Natural killer cell (primary cell): ENCODE measurements around the gene LRRFIP2. TPM values are rescaled to one million over a fixed set of nuclear protein-coding genes. Genes with fewer than 3 reads are reported as not detected.

Experiments
- ATAC-seq, 3 donors: fragments of 150-1000 bp in 2 of 3; fragments of 200-7000 bp in 1 of 3; cut with Tn5 transposase; 1 replicate in 1 of 3; 2 replicates in 2 of 3; pipeline ENCODE4 v1.10.0; 2021; ENCODE audit warnings: mild to moderate bottlenecking in 2 of 3, moderate library complexity in 2 of 3
- DNase-seq, 2 donors: peaks; one replicate each; pipeline versions ENCODE4 v3.0.0 to v3.0.0-alpha.2; 2013 to 2021; ENCODE audit warnings: mixed read lengths in 1 of 2
- H3K27ac ChIP-seq: one replicate; pipeline ENCODE4 v1.5.1; 2013; ENCODE audit warnings: mild to moderate bottlenecking, low read length
- H3K27me3 ChIP-seq: one replicate; pipeline ENCODE4 v1.6.1; 2013; ENCODE audit warnings: low read length; ENCODE audit not compliant: control insufficient read depth, insufficient read depth
- H3K36me3 ChIP-seq: one replicate; pipeline ENCODE4 v1.6.1; 2013; ENCODE audit warnings: low read length; ENCODE audit not compliant: control insufficient read depth, insufficient read depth
- H3K4me1 ChIP-seq: one replicate; pipeline ENCODE4 v1.6.1; 2013; ENCODE audit warnings: low read length; ENCODE audit not compliant: control insufficient read depth, insufficient read depth
- H3K4me3 ChIP-seq: one replicate; pipeline ENCODE4 v1.5.1; 2013; ENCODE audit warnings: low read length
- H3K9me3 ChIP-seq: one replicate; pipeline ENCODE4 v1.6.1; 2013; ENCODE audit warnings: low read length; ENCODE audit not compliant: control insufficient read depth, insufficient read depth
- H3K27ac Mint-ChIP-seq, 2 donors: one replicate each; pipeline ENCODE4 v1.8.0; 2022; ENCODE audit warnings: mild to moderate bottlenecking in 2 of 2, mixed read lengths in 2 of 2, moderate library complexity in 1 of 2
- H3K27me3 Mint-ChIP-seq, 2 donors: one replicate each; pipeline ENCODE4 v1.8.0; 2022; ENCODE audit warnings: low read depth in 2 of 2, mixed read lengths in 2 of 2
- H3K36me3 Mint-ChIP-seq: one replicate; pipeline ENCODE4 v1.8.0; 2022; ENCODE audit warnings: mixed read lengths
- H3K4me1 Mint-ChIP-seq, 2 donors: one replicate each; pipeline ENCODE4 v1.8.0; 2022; ENCODE audit warnings: mixed read lengths in 2 of 2
- H3K4me3 Mint-ChIP-seq: one replicate; pipeline ENCODE4 v1.8.0; 2022; ENCODE audit warnings: mild to moderate bottlenecking, moderate library complexity, mixed read lengths
- H3K9me3 Mint-ChIP-seq, 2 donors: one replicate each; pipeline ENCODE4 v1.8.0; 2022; ENCODE audit warnings: mixed read lengths in 2 of 2
- WGBS: methylation state at CpG from one replicate; pipeline ENCODE4 v1.1.7; 2013; ENCODE audit warnings: missing lambda C conversion rate; ENCODE audit not compliant: insufficient coverage; 5-methylcytosine and 5-hydroxymethylcytosine counted together
- intact Hi-C: fragments of 100-400 bp; cut with micrococcal nuclease; formaldehyde crosslinking; loops from one replicate; pipeline ENCODE4 v1.14.2; 2022
- total RNA-seq, 4 donors: library from RNA; stranded (reverse); fragments of 120-200 nt in 1 of 4; gene quantifications; one replicate each; pipeline versions ENCODE4 v1.2.3 to v1.2.4, GENCODE V29; 2013 to 2022
- TF ChIP-seq, protein P1 (sequence below): fragments of 200-600 bp; IDR thresholded peaks from one replicate; pipeline ENCODE4 v1.8.0; 2022; ENCODE audit warnings: antibody characterized with exemption

The LRRFIP2 gene
- total RNA-seq, 3 donors from 2014 or later (not counting 1 experiment from before 2014, with no cell fraction given) = 49.0 to 86.1 (median 66.0) TPM

DNA sequence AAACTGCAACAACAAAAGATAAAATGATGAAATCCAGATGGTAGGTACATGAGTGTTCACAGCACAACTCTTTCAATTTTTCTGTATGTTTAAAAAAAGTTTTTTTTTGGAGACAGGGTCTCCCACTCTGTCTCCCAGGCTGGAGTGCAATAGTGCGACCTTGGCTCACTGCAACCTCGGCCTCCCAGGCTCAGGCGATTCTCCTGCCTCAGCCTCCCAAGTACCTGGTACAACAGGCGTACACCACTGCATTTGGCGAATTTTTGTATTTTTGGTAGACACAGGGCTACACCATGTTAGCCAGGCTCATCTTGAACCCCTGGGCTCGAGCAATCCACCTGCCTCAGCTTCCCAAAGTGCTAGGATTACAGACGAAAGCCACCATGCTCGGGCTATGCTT lies 18.6 kb downstream of the LRRFIP2 start:
- Mint-ChIP-seq H3K4me1 (peaks cover 13 to 18% of the 10 kb centered on the region in 2 donors), H3K27me3 (no peaks in the 10 kb centered on the region), H3K4me3 (no peak overlapping the region), H3K36me3 (no peaks in the 10 kb centered on the region), H3K27ac (no peak overlapping the region), H3K9me3 (no peaks in the 10 kb centered on the region)
- Histone ChIP-seq H3K36me3 (peaks cover 3% of the 10 kb centered on the region), H3K27ac (no peak overlapping the region), H3K4me3 (no peak overlapping the region), H3K27me3 (no peaks in the 10 kb centered on the region), H3K9me3 (no peaks in the 10 kb centered on the region), H3K4me1 (no peaks in the 10 kb centered on the region)
- no peak for DNase-seq
- TF ChIP-seq, protein P1, sequence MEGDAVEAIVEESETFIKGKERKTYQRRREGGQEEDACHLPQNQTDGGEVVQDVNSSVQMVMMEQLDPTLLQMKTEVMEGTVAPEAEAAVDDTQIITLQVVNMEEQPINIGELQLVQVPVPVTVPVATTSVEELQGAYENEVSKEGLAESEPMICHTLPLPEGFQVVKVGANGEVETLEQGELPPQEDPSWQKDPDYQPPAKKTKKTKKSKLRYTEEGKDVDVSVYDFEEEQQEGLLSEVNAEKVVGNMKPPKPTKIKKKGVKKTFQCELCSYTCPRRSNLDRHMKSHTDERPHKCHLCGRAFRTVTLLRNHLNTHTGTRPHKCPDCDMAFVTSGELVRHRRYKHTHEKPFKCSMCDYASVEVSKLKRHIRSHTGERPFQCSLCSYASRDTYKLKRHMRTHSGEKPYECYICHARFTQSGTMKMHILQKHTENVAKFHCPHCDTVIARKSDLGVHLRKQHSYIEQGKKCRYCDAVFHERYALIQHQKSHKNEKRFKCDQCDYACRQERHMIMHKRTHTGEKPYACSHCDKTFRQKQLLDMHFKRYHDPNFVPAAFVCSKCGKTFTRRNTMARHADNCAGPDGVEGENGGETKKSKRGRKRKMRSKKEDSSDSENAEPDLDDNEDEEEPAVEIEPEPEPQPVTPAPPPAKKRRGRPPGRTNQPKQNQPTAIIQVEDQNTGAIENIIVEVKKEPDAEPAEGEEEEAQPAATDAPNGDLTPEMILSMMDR = no peak
- 98% methylated on average over 8 of the region's 8 CpGs for WGBS
- intact Hi-C loops = no loop called here
- ATAC-seq = no peak

DNA sequence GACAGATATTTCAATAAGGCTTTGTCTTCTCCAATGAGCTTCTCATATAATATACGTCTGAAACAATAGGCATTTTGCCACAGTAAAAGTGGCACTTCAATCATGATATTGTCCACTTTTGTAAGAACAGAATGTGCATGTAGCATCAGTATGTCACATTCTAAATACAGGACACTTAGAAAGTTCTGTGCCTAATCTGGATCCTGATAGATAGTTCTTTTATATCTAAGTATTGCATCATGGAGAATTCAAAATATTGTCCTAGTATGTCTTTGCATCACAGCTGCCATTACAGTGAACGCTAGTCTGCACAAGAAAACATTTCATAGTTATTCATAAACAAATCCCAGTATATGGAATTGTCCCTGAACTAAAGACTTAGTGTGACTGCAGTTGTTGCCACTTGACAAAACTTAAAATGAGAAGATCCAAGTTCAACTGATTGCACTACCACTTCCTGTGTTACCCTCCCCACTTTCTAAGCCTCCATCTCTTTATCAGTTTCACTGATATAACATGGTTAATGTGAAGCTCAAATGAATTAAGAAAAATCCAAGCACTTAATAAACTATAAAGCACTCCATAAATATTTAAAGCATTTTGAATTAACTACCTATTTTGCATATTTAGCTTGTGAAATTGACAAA lies 19.6 kb downstream of the LRRFIP2 start:
- H3K27ac Mint-ChIP-seq = peak overlapping the region; percentile 38 to 41
- Histone ChIP-seq H3K27me3 (no peaks in the 10 kb centered on the region), H3K36me3 (peaks cover 2% of the 10 kb centered on the region), H3K4me3 (no peak overlapping the region), H3K9me3 (no peaks in the 10 kb centered on the region), H3K4me1 (no peaks in the 10 kb centered on the region), H3K27ac (no peak overlapping the region)
- WGBS = 100% methylated on average over 2 of the region's 2 CpGs
- DNase-seq = no peak
- no peaks in the 10 kb centered on the region for H3K36me3 Mint-ChIP-seq
- peaks cover 13 to 18% of the 10 kb centered on the region in 2 donors for H3K4me1 Mint-ChIP-seq
- H3K9me3 Mint-ChIP-seq = no peaks in the 10 kb centered on the region
- TF ChIP-seq, protein P1 = no peak
- intact Hi-C loops = no loop called here
- H3K27me3 Mint-ChIP-seq = no peaks in the 10 kb centered on the region
- no peak overlapping the region for H3K4me3 Mint-ChIP-seq
- peak in 1 of 3 donors; percentile 59 for ATAC-seq

DNA sequence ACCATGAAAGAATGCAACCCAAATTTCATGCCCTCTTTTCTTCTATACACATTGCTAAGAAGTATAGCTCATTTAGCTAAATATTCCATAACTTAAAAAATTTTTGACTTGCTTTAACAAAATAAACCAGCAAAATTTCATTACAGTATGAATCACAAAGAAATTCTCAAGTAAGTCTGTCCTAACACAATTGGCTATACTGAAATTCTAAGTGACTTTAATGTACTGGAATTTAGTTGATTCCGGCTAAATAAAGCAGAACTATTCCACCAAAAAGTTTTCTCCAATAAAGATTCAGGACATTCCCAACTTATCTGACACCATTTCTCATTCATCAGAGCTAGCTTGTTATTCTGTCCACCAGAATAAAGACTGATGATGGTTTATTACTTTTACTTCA lies 23.8 kb downstream of the LRRFIP2 start:
- no peak overlapping the region for H3K4me3 ChIP-seq
- DNase-seq (no peak), ATAC-seq (no peak)
- H3K27ac ChIP-seq = no peak overlapping the region
- H3K4me3 Mint-ChIP-seq = no peak overlapping the region
- peaks cover 13 to 18% of the 10 kb centered on the region in 2 donors for H3K4me1 Mint-ChIP-seq
- peaks cover 16% of the 10 kb centered on the region for H3K36me3 ChIP-seq
- H3K27me3 Mint-ChIP-seq = no peaks in the 10 kb centered on the region
- intact Hi-C loops = no loop called here
- TF ChIP-seq, protein P1 = no peak
- H3K36me3 Mint-ChIP-seq = no peaks in the 10 kb centered on the region
- H3K27ac Mint-ChIP-seq = no peak overlapping the region
- H3K9me3 Mint-ChIP-seq = no peaks in the 10 kb centered on the region
- no peaks in the 10 kb centered on the region for H3K4me1 ChIP-seq
- no peaks in the 10 kb centered on the region for H3K9me3 ChIP-seq
- H3K27me3 ChIP-seq = no peaks in the 10 kb centered on the region
- 100% methylated on average over 1 of the region's 1 CpG for WGBS

DNA sequence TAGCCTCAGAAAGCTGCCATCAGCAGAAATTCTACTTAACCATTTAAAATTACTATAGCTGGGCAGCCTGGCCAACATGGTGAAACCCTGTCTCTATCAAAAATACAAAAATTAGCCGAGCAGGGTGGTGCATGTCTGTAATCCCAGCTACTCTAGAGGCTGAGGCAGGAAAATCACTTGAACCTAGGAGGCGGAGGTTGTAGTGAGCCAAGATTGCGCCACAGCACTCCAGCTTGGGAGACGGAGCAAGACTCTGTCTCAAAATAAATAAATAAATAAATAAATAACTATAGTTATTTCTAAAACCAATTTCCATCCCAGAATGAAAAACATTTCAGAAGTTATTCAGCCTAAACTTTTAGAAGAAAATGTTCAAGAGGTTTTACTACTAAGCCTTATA lies 25.1 kb downstream of the LRRFIP2 start:
- H3K4me3 ChIP-seq = no peak overlapping the region
- 100% methylated on average over 3 of the region's 4 CpGs for WGBS
- H3K4me1 Mint-ChIP-seq = peaks cover 3 to 18% of the 10 kb centered on the region in 2 donors
- no peak overlapping the region for H3K27ac ChIP-seq
- intact Hi-C loops = no loop called here
- no peaks in the 10 kb centered on the region for H3K27me3 Mint-ChIP-seq
- H3K36me3 Mint-ChIP-seq = no peaks in the 10 kb centered on the region
- H3K27me3 ChIP-seq = no peaks in the 10 kb centered on the region
- peaks cover 16% of the 10 kb centered on the region for H3K36me3 ChIP-seq
- no peaks in the 10 kb centered on the region for H3K4me1 ChIP-seq
- TF ChIP-seq, protein P1 = no peak
- H3K9me3 ChIP-seq = no peaks in the 10 kb centered on the region
- no peaks in the 10 kb centered on the region for H3K9me3 Mint-ChIP-seq
- H3K4me3 Mint-ChIP-seq = no peak overlapping the region
- no peak for ATAC-seq
- no peak for DNase-seq
- H3K27ac Mint-ChIP-seq = no peak overlapping the region
